ENCODE measurements around the gene ATF7IP2.

DNA sequence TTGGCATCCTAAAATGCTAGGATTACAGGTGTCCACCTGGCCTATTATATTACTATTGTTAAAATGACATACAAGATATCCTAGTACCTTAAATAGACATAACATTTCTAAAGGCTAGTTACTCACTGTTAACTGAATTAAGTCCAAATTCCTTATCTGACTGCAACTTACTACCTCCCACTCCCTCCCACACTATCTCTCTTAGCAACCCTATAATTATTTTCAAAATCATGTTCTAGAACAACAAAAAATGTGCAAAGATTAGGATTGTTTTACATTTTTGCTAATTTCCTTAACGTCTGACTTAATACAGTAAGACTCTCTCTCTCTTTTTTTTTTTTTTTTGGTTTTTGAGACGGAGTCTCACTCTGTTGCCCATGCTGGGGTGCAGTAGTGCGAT lies 2.2 kb upstream of the ATF7IP2 start:
- TF ChIP-seq CTCF (IDR thresholded peaks at IDR 0.05 in 2 of 3, conservative IDR thresholded peaks at IDR 0.05 in 1 of 3; ENCODE audit: borderline replicate concordance in 1 of 3, insufficient read depth in 1 of 3, low read depth in 2 of 3, low read length in 2 of 3) (no peak), EZH2phosphoT487 (IDR thresholded peaks at IDR 0.05; ENCODE audit: borderline replicate concordance) (no peak), JUND (IDR thresholded peaks at IDR 0.05) (no peak), CEBPB (IDR thresholded peaks at IDR 0.05; ENCODE audit: low read depth) (no peak), YY1 (IDR thresholded peaks at IDR 0.05; ENCODE audit: extremely low read depth, insufficient replicate concordance, low read depth, low read length) (no peak), POLR2AphosphoS5 (IDR thresholded peaks at IDR 0.05; ENCODE audit: low read depth, low read length) (no peak), EZH2 (IDR thresholded peaks at IDR 0.05) (no peak), EGR1 (IDR thresholded peaks at IDR 0.05; ENCODE audit: low read depth) (no peak), RAD21 (IDR thresholded peaks at IDR 0.05; ENCODE audit: low read depth) (no peak)
